Fibroblast of upper back skin (primary cell): ENCODE data around the gene ROR1.
A peak's percentile ranks its signal among the peaks of the same experiment; 100 is the strongest.

Experiments
- DNase-seq: peaks from one replicate; pipeline ENCODE4 v3.0.0-alpha.2; 2013

The ROR1 gene

GRCh38 chr1:63827411-63828321 lies 53.8 kb downstream of the ROR1 start:
- DNase-seq, result peak; percentile 70

GRCh38 chr1:63828322-63829044 lies 54.7 kb downstream of the ROR1 start:
- no peak for DNase-seq

- DNase-seq, result peak; percentile 31
These were observed 55.8 kb downstream of the ROR1 start for GRCh38 chr1:63829349-63830327.

- no peak for DNase-seq
These were observed 57.6 kb downstream of the ROR1 start for GRCh38 chr1:63831409-63831808.

GRCh38 chr1:63833363-63834119 lies 59.7 kb downstream of the ROR1 start:
- DNase-seq, result no peak

GRCh38 chr1:63835128-63835527 lies 61.3 kb downstream of the ROR1 start:
- DNase-seq, result peak; percentile 42

- no peak for DNase-seq
These were observed 62.6 kb downstream of the ROR1 start for GRCh38 chr1:63836374-63836773.

- DNase-seq, result no peak
These were observed 63.0 kb downstream of the ROR1 start for GRCh38 chr1:63836830-63837229.

GRCh38 chr1:63843010-63843409 lies 69.2 kb downstream of the ROR1 start:
- DNase-seq, result no peak

- no peak for DNase-seq
These were observed 70.1 kb downstream of the ROR1 start for GRCh38 chr1:63843884-63844283.

GRCh38 chr1:63845346-63845745 lies 71.5 kb downstream of the ROR1 start:
- DNase-seq, result no peak

- DNase-seq, result no peak
These were observed 73.6 kb downstream of the ROR1 start for GRCh38 chr1:63847308-63847910.

GRCh38 chr1:63848733-63849132 lies 74.9 kb downstream of the ROR1 start:
- peak; percentile 53 for DNase-seq

- DNase-seq, result no peak
These were observed 75.3 kb downstream of the ROR1 start for GRCh38 chr1:63849149-63849548.

- no peak for DNase-seq
These were observed 80.3 kb downstream of the ROR1 start for GRCh38 chr1:63854091-63854490.

GRCh38 chr1:63855942-63856341 lies 82.1 kb downstream of the ROR1 start:
- no peak for DNase-seq

- DNase-seq, result no peak
These were observed 83.1 kb downstream of the ROR1 start for GRCh38 chr1:63856924-63857323.

GRCh38 chr1:63857478-63857877 lies 83.7 kb downstream of the ROR1 start:
- no peak for DNase-seq

- no peak for DNase-seq
These were observed 84.3 kb downstream of the ROR1 start for GRCh38 chr1:63858153-63858552.

- DNase-seq, result no peak
These were observed 85.9 kb downstream of the ROR1 start for GRCh38 chr1:63859480-63860275.
